GM12864 (cell line): Measurements from ENCODE around the gene ESR2.

Source experiments
- DNase-seq: peaks from one replicate; pipeline ENCODE4 v3.0.0-alpha.2; 2011; ENCODE audit warnings: low read depth
- H3K4me3 ChIP-seq: 2 replicates; pipeline ENCODE4 v1.5.1; 2011; ENCODE audit warnings: mild to moderate bottlenecking, low read depth, low read length, control low read depth
- CTCF ChIP-seq: IDR thresholded peaks from 2 replicates; pipeline ENCODE4 v1.5.1; 2011; ENCODE audit warnings: low read depth, mild to moderate bottlenecking, moderate library complexity, low read length, control low read depth, inconsistent platforms; ENCODE audit errors: missing control alignments

ESR2 gene

GRCh38 chr14:64194404-64194803 is 99.8 kb downstream of the ESR2 start:
- no peak for DNase-seq
- no peak overlapping the region for H3K4me3 ChIP-seq
- TF ChIP-seq CTCF: no peak

GRCh38 chr14:64193821-64194220 is 100.3 kb downstream of the ESR2 start:
- H3K4me3 ChIP-seq: no peak overlapping the region
- DNase-seq: no peak
- no peak for TF ChIP-seq CTCF

- DNase-seq: no peak
- TF ChIP-seq CTCF: no peak
- H3K4me3 ChIP-seq: no peak overlapping the region
These were observed 102.4 kb downstream of the ESR2 start for GRCh38 chr14:64191756-64192155.

- H3K4me3 ChIP-seq: no peak overlapping the region
- no peak for DNase-seq
- TF ChIP-seq CTCF: no peak
These were observed 103.1 kb downstream of the ESR2 start for GRCh38 chr14:64190974-64191502.

- DNase-seq: no peak
- no peak overlapping the region for H3K4me3 ChIP-seq
- TF ChIP-seq CTCF: no peak
These were observed 106.8 kb downstream of the ESR2 start for GRCh38 chr14:64187331-64187730.

- DNase-seq: no peak
- no peak for TF ChIP-seq CTCF
- no peak overlapping the region for H3K4me3 ChIP-seq
These were observed 107.7 kb downstream of the ESR2 start for GRCh38 chr14:64186231-64187129.
